ENCODE data around the gene ZNF185. TPM values are rescaled to one million over a fixed set of nuclear protein-coding genes. Genes with fewer than 3 reads are reported as not detected.

Gene ZNF185
- total RNA-seq, 1 experiment from 2014 or later, result 42.8 TPM

- H4K20me1 ChIP-seq (ENCODE audit: insufficient read depth), result no peaks in the 10 kb centered on the region
- intact Hi-C loops (cut with micrococcal nuclease; ENCODE audit: unreplicated experiment), result loop anchor here (2.0 to 5.0 kb wide), 4 partner anchors 95 to 1774 kb away; partner anchors contain the start of genes CETN2, GABRQ and NSDHL
- no peak overlapping the region for H3K27ac ChIP-seq
- BruUV-seq (replicated peaks), result no TSS peak
- H3K4me1 ChIP-seq (replicated peaks; ENCODE audit: insufficient read depth), result peaks cover 11% of the 10 kb centered on the region
- TF ChIP-seq CTCF (conservative IDR thresholded peaks at IDR 0.05) (peak; percentile 90), EZH2 (IDR thresholded peaks at IDR 0.05; ENCODE audit: low read depth) (no peak)
- H3K27me3 ChIP-seq (ENCODE audit: insufficient read depth, low read depth), result no peaks in the 10 kb centered on the region
- H3K36me3 ChIP-seq (ENCODE audit: low read depth), result no peaks in the 10 kb centered on the region
- CTCF ChIA-PET, result interaction anchor here (0.5 to 1.6 kb wide), 3 partner anchors 25 to 1125 kb away, joined by 3 to 4 read pairs (median 4); no protein-coding TSS in a partner anchor
- H3K79me2 ChIP-seq (ENCODE audit: low read depth), result no peaks in the 10 kb centered on the region
- peak overlapping the region; percentile 32 for H3K4me2 ChIP-seq
- no peak overlapping the region for H3K4me3 ChIP-seq
- POLR2A ChIA-PET (ENCODE audit: unreplicated experiment), result interaction anchor here (0.6 to 0.9 kb wide), 3 partner anchors 16 to 105 kb away, joined by 3 to 8 read pairs (median 3); partner anchors contain the start of genes CETN2 and NSDHL
- DNase-seq, result peak; percentile 89 to 93
- no peak overlapping the region for H2AFZ ChIP-seq
- no peaks in the 10 kb centered on the region for H3K9me3 ChIP-seq (ENCODE audit: insufficient read depth, low read depth)
- peaks cover 6% of the 10 kb centered on the region; the same call in 1 of the 2 replicates for H3F3A ChIP-seq (ENCODE audit: insufficient read depth, low read depth)
- H3K9me2 ChIP-seq (ENCODE audit: insufficient read depth), result no peaks in the 10 kb centered on the region
These were observed 28.4 kb downstream of the ZNF185 start for GRCh38 chrX:152926279-152926678.

GRCh38 chrX:152926923-152927322 is 29.1 kb downstream of the ZNF185 start:
- TF ChIP-seq CTCF (conservative IDR thresholded peaks at IDR 0.05) (no peak), EZH2 (IDR thresholded peaks at IDR 0.05; ENCODE audit: low read depth) (no peak)
- Histone ChIP-seq H3K4me1 (replicated peaks; ENCODE audit: insufficient read depth) (peaks cover 11% of the 10 kb centered on the region), H3K4me3 (no peak overlapping the region), H3K9me2 (ENCODE audit: insufficient read depth) (no peaks in the 10 kb centered on the region), H3K79me2 (ENCODE audit: low read depth) (no peaks in the 10 kb centered on the region), H3K36me3 (ENCODE audit: low read depth) (no peaks in the 10 kb centered on the region), H3F3A (ENCODE audit: insufficient read depth, low read depth) (peaks cover 6% of the 10 kb centered on the region; the same call in 1 of the 2 replicates), H3K27me3 (ENCODE audit: insufficient read depth, low read depth) (no peaks in the 10 kb centered on the region), H2AFZ (no peak overlapping the region), H3K9me3 (ENCODE audit: insufficient read depth, low read depth) (no peaks in the 10 kb centered on the region), H4K20me1 (ENCODE audit: insufficient read depth) (no peaks in the 10 kb centered on the region), H3K4me2 (peak overlapping the region; percentile 32), H3K27ac (no peak overlapping the region)
- POLR2A ChIA-PET (ENCODE audit: unreplicated experiment), result no interaction called here
- no peak for DNase-seq
- intact Hi-C loops (cut with micrococcal nuclease; ENCODE audit: unreplicated experiment), result loop anchor here (2.0 to 5.0 kb wide), 4 partner anchors 96 to 1775 kb away; partner anchors contain the start of genes CETN2, GABRQ and NSDHL
- BruUV-seq (replicated peaks), result no TSS peak
- CTCF ChIA-PET, result interaction anchor here (1.6 kb wide), 1 partner anchor 25 kb away, joined by 4 read pairs; no protein-coding TSS in a partner anchor

GRCh38 chrX:152927858-152928760 is 30.2 kb downstream of the ZNF185 start:
- H3K4me2 ChIP-seq, result no peak overlapping the region
- H3K9me2 ChIP-seq (ENCODE audit: insufficient read depth), result no peaks in the 10 kb centered on the region
- ChIA-PET CTCF (no interaction called here), POLR2A (ENCODE audit: unreplicated experiment) (no interaction called here)
- no peak for TF ChIP-seq EZH2 (IDR thresholded peaks at IDR 0.05; ENCODE audit: low read depth)
- TF ChIP-seq CTCF (conservative IDR thresholded peaks at IDR 0.05), result no peak
- peaks cover 11% of the 10 kb centered on the region for H3K4me1 ChIP-seq (replicated peaks; ENCODE audit: insufficient read depth)
- H3K4me3 ChIP-seq, result no peak overlapping the region
- BruUV-seq (replicated peaks), result no TSS peak
- no peaks in the 10 kb centered on the region for H3K9me3 ChIP-seq (ENCODE audit: insufficient read depth, low read depth)
- no peaks in the 10 kb centered on the region for H3K27me3 ChIP-seq (ENCODE audit: insufficient read depth, low read depth)
- H3K79me2 ChIP-seq (ENCODE audit: low read depth), result no peaks in the 10 kb centered on the region
- DNase-seq, result no peak
- intact Hi-C loops (cut with micrococcal nuclease; ENCODE audit: unreplicated experiment), result loop anchor here (2.0 to 5.0 kb wide), 4 partner anchors 97 to 1776 kb away; partner anchors contain the start of genes CETN2, GABRQ and NSDHL
- H3F3A ChIP-seq (ENCODE audit: insufficient read depth, low read depth), result peaks cover 6% of the 10 kb centered on the region; the same call in 1 of the 2 replicates
- H3K27ac ChIP-seq, result no peak overlapping the region
- no peaks in the 10 kb centered on the region for H3K36me3 ChIP-seq (ENCODE audit: low read depth)
- H2AFZ ChIP-seq, result no peak overlapping the region
- H4K20me1 ChIP-seq (ENCODE audit: insufficient read depth), result no peaks in the 10 kb centered on the region

All from PC-9 (cell line).